ENCODE data around the gene RNF4. TPM values are rescaled to one million over a fixed set of nuclear protein-coding genes. Genes with fewer than 3 reads are reported as not detected.

Gene RNF4
- total and polyA plus RNA-seq, 12 donors = 13.4 to 42.1 (median 29.7) TPM

DNA sequence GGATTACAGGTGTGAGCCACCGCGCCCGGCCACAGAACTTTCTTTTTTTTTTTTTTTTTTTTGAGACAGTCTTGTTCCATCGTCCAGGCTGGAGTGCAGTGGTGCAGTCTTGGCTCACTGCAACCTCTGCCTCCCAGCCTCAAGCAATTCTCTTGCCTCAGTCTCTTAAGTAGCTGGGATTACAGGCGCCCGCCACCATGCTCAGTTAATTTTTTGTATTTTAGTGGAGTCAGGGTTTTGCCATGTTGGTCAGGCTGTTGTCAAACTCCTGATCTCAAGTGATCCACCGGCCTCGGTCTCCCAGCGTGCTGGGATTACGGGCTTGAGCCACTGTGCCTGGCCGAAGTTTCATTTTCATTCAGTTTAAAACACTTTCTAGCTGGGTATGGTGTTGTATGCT lies 83.9 kb downstream of the RNF4 start:
- ATAC-seq (no peak), DNase-seq (no peak)
- H3K4me3 ChIP-seq = no peak overlapping the region
- WGBS, 2 donors = 95 to 97% methylated on average over 11 of the region's 11 CpGs
- no peak overlapping the region for H3K27ac ChIP-seq
- TF ChIP-seq CTCF (IDR thresholded peaks at IDR 0.05) = no peak
- peaks cover 0 to 42% (median 22%) of the 10 kb centered on the region in 9 donors for H3K4me1 ChIP-seq
- intact Hi-C loops (cut with DNase I) = loop anchor here in 2 of 10 donors (10.0 kb wide), 1 partner anchor 62 kb away; no protein-coding TSS in a partner anchor
- no peaks in the 10 kb centered on the region for H3K9me3 ChIP-seq
- peaks cover 0 to 4% (median 0%) of the 10 kb centered on the region in 9 donors for H3K36me3 ChIP-seq
- H3K27me3 ChIP-seq = no peaks in the 10 kb centered on the region

DNA sequence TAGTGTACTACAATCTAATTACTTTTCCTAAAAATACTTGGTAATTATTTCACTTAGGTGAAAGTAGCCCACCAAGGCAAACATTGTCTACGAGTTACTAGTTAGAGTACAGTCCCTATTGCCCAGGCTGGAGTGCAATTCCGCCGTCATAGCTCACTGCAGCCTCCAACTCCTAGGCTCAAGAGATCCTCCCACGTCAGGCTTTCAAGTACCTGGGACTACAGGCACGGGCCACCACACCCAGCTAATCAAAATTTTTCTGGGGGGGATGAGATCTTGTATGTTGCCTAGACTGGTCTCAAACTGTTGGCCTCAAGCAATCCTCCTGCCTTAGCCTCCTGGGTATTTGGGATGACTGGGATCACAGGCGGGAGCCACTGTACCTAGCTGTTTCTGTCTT lies 89.4 kb downstream of the RNF4 start:
- Histone ChIP-seq H3K36me3 (peaks cover 0 to 28% (median 0%) of the 10 kb centered on the region in 9 donors), H3K9me3 (no peaks in the 10 kb centered on the region), H3K4me1 (peaks cover 0 to 69% (median 25%) of the 10 kb centered on the region in 9 donors), H3K27ac (no peak overlapping the region), H3K4me3 (no peak overlapping the region), H3K27me3 (no peaks in the 10 kb centered on the region)
- 93 to 95% methylated on average over 6 of the region's 6 CpGs for WGBS, 2 donors
- intact Hi-C loops (cut with DNase I) = loop anchor here in 2 of 10 donors (10.0 kb wide), 1 partner anchor 56 kb away; no protein-coding TSS in a partner anchor
- TF ChIP-seq CTCF (IDR thresholded peaks at IDR 0.05) = no peak
- ATAC-seq (no peak), DNase-seq (no peak)

- DNase-seq (no peak), ATAC-seq (peak in 3 of 8 donors; percentile 35 to 60 (median 56))
- Histone ChIP-seq H3K4me3 (no peak overlapping the region), H3K9me3 (no peaks in the 10 kb centered on the region), H3K27me3 (no peaks in the 10 kb centered on the region), H3K36me3 (peaks cover 0 to 31% (median 0%) of the 10 kb centered on the region in 9 donors), H3K27ac (no peak overlapping the region), H3K4me1 (peaks cover 0 to 65% (median 20%) of the 10 kb centered on the region in 9 donors)
- 87 to 93% methylated on average over 12 of the region's 12 CpGs for WGBS, 2 donors
- intact Hi-C loops (cut with DNase I) = no loop called here
- TF ChIP-seq CTCF (IDR thresholded peaks at IDR 0.05) = no peak
Measured at GRCh38 chr4:2560167-2560566, 91.3 kb downstream of the RNF4 start.

Other genes with a start within 250 kb of the RNF4 start
- 1 to 10 TPM; 4.0 to 7.3 (median 6.5) TPM for gene HAUS3, start 227.0 kb upstream of the RNF4 start, total RNA-seq
- 10 to 100 TPM in 1 of 2 donors, 1 to 10 TPM in 1; 3.5 to 10.5 TPM for gene HAUS3, start 227.0 kb upstream of the RNF4 start, polyA plus RNA-seq
- gene POLN, start 227.0 kb upstream of the RNF4 start, total RNA-seq = 1 to 10 TPM; 1.3 to 3.1 (median 2.1) TPM
- 1 to 10 TPM in 1 of 2 donors, under 1 TPM in 1; 0.97 to 2.4 TPM for gene POLN, start 227.0 kb upstream of the RNF4 start, polyA plus RNA-seq
- gene MXD4, start 207.0 kb upstream of the RNF4 start, total RNA-seq = 10 to 100 TPM; 19.1 to 44.2 (median 27.9) TPM
- 10 to 100 TPM; 29.6 to 82.2 TPM for gene MXD4, start 207.0 kb upstream of the RNF4 start, polyA plus RNA-seq
- gene ZFYVE28, start 50.5 kb upstream of the RNF4 start, total RNA-seq = 1 to 10 TPM; 2.3 to 9.9 (median 3.3) TPM
- gene ZFYVE28, start 50.5 kb upstream of the RNF4 start, polyA plus RNA-seq = 1 to 10 TPM; 3.3 to 6.3 TPM
- gene CFAP99, start 50.2 kb upstream of the RNF4 start, total RNA-seq = not detected
- gene CFAP99, start 50.2 kb upstream of the RNF4 start, polyA plus RNA-seq = not detected
- gene FAM193A, start 67.5 kb downstream of the RNF4 start, total RNA-seq = 10 to 100 TPM; 12.6 to 20.6 (median 16.3) TPM
- gene FAM193A, start 67.5 kb downstream of the RNF4 start, polyA plus RNA-seq = 10 to 100 TPM in 1 of 2 donors, 1 to 10 TPM in 1; 7.5 to 14.3 TPM

Data from heart right ventricle (tissue), 16 donors.